ENCODE data around the gene ADAM12.

Gene ADAM12

DNA sequence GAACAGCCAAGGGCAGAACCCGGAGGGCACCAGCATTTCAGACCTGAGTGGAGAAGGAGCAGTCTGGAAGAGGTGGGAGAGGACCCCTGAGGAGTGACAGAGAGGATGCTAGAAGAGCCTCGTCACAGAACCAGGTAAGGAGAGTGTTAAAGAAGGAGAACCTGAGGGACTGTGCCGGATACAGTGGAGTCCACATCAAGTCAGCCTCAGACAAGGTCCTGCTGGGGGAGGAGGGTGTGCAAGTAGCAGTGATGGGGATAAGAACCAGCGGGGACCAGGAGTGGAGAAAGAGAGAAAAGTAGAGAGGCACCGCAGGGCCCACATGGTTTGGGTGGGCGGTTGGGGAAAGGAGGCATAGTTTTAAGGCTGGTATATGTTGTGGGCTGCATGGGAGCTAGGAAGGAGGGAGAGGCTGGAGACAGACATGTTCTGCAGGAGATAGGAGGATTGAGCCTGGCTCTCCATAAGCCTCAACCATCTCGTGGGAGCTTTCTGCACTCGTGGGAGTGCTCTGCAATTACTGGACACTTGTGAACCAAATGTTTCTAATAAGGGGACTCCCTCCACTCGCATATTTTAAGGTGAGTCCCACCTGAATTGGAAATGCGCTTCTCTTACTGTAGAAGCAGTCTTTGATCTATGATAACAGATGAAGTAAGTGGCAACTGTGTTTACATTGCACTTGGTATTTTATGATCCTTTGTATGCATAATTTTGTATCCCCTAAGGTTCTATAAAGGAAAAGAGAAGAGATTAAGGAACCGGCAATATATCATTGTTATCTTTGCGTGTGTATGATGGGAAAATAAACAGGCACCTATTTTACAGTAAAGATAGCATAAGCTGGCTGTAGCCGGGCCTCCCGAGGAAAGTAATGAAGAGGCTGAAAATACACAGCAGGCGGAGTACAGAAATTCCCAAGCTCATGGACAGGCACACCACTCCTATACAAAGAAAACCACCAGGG, 154.8 kb downstream of the ADAM12 start:
- DNase-seq, result no peak

DNA sequence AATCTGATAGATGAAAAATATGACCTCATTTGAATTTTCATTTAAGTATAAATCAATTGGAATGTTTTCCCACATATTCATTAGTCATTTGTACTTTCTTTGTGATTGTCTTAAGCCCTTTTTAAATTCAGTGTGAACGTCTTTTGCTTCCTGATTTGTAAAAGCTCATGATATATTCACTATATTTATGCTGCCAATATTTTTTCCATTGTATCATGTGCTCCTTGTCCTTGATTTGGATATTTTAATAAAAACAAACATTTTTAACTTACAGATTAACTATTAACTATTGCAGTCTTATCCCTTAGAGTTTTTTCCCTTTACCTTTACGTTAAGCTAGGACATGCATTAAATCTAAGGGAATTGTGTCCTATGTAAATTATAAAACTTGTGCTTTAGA, 157.7 kb downstream of the ADAM12 start:
- DNase-seq, result no peak

DNA sequence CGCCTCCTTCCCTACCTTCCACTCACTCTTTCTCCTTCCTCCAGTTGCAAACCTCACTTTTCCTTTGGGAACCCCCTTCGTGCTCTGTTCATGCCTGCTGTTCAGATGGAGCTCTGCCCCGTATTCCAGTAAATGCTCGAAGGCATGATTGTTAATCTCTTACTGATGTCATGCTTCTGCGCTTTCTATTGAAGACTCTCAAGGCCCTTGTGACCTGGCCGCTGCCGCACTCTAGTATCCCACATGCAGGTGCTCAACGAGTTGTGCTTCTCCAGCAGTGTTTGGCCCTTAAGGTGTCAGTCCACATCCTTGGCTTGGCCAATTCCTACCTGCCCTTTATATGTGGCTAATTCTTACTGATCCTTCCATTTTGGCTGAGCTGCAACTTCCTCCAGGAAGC, 158.6 kb downstream of the ADAM12 start:
- DNase-seq, result no peak

DNA sequence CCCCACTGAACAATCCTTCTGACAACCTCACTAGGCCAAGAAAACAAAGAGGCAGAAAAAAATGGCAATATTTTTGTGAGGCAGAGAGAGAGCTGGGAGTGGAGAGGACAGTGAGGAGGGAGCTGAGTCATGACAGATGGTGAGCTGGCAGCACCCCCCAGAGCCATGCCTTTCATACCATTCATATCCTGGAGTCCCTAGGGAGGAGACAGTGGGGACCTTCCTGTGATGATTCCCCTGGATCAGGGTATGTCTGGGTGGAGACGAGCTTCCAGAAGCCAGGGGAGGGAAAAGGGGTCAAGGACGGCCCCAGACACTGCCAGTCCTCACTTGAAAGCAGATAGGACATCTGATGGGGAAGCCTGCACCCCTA, 160.5 kb downstream of the ADAM12 start:
- no peak for DNase-seq

DNA sequence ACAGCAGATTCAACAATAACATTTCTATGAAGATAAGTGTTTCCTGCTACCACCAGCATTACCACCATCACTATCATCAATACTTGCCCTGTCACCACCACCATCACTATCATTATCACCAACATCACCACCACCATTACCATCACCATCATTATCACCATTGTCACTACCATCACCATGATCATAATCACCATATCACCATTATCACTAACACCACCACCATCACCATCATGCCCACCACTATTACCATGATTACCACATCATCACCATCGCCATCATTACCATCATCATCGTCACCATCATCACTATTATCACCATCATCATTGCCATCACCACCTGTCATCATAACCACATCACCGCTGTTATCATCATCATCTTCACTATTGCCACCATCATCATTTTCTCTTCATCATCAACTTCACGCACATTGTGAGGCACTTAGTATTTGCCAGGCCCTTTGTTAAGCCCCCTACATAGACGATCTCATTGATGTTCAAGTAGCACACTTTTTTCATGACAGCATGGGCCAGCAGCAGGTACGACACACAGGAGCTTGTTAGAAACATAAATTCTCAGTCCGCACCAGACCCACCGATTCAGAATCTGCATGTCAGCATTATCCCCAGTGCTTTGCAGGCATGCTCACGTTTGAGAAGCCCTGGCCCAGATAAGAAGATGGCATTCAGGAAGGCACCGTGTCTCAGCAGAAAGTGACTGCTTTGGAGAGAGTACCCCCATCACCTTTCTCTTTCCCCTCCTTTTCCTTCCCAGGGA, 161.1 kb downstream of the ADAM12 start:
- no peak for DNase-seq

DNA sequence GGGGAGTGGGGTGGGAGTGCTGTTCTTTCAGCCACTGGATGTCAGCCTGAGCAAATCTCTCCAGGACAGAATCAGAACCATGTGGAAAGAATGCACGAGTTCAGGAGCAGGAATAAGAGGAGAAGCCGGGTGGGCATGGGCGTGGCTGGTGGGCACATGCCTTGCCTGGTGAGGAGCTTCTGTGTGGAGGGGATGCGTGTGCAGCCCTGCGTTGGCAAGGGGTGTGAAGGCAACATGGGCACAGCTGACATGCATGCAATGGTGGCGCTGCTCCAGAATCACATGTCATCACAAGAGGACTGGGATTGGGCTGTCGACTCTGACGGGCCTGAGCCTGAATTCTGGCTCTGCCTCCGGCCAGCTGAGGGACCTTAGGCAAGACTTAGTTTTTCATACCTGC, 162.1 kb downstream of the ADAM12 start:
- no peak for DNase-seq

DNA sequence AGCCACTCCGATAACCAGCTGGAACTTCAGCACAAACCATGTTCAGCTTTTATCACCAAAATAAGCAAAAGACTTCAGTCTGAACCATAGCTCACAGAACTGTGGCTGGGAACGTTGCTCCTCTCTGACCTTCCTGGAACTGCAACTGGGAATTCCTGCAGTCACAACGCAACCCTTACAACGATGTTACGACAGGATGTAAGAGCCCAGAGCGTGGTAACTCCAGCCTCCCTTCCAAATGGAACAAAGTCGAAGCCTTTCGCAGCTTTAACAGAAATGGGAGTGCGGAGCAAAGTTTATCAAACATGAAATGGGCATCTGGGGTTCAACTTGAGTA, 162.6 kb downstream of the ADAM12 start:
- no peak for DNase-seq

DNA sequence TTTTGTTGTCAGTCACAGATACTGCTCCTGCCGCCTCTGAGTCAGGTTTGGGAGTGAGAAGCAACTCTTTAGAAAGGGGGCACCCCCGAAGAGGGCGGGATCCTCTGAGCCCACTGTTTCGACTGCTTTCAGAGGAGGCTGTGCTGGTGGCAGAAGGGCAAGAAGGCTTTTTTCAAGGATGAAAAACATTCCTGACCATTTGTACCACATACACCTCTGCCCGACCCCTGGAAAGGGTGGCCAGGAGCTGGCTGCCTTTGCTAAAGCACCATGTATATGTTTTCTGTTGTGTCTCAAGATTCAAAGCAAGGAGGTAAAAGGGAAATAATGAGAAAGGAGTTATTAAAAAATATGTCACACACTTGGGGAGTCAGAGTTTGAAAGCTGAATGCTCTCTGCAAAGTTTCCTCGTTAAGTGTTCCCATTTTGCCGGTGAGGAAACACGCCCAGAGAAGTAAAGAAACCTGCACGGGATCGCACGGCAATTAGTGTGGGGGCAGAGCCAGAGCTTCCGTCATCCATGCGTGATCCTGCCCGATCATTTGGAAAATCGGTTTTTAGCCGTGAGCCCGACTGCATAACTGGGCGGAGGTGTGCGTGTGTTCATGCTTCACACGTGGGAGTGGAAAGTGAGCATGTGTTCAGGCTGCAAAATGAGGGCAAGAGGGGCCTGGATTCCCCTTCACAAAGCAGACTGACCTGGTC, 163.2 kb downstream of the ADAM12 start:
- no peak for DNase-seq

DNA sequence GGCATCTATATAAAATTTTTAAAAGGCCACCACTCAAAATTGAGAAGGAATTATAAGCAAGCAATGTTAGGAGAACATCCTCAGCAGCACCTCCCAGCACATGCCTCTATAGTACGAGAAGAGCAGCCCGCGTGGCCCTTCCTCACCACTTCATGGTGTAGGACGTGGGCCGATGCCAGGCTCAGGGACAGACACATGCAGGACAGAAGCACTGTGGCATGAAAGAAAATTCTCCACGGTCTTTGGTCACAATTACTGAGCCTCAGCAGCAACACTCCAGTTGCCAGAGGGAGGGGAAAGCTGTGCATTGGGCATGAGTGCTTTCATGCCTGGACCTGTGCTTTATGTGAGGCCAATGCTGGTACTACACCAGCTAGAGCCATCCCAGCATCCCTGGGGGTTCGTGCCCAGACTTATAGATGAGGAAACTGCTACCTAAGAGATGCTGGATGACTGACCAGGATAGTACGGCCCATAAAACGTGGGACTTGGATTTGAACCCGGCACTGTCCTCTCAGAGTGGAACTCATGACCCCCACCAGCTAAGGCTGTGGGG, 164.7 kb downstream of the ADAM12 start:
- DNase-seq, result no peak

DNA sequence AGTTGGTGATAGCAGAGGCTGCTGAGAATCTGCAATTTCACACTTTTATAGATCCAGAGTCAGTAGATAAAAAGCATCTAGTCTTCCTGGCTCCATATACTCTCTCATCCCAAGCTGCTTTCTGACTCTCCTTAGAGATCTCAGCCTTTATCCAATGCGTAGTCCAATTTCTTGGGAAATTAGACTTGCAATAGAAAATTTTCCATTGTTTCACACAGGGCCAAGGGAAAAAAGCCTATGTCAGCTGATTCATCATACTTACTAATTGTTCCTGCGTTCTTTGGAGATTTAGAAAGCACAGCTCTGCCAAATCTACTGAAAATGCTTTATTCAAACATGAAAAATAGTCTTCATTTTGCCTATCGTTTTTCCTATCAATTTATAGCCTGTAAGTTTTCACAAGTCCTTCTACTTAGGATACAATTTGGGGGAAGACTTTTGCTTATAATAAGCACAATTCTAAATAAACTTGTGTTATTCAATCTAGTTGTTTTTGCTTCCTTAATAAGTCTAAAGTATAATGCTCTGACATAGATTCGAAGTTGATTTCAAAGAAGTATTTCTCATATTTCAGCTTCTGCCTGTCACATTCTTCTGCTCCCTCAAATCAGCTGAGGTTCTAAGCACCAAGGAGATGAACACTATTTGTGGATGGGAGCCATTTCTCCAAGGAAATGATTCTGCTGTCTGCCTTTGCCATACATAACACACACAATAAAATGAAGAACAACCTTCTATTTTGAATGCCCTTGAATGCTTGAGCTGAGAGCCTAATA, 165.4 kb downstream of the ADAM12 start:
- DNase-seq, result no peak

DNA sequence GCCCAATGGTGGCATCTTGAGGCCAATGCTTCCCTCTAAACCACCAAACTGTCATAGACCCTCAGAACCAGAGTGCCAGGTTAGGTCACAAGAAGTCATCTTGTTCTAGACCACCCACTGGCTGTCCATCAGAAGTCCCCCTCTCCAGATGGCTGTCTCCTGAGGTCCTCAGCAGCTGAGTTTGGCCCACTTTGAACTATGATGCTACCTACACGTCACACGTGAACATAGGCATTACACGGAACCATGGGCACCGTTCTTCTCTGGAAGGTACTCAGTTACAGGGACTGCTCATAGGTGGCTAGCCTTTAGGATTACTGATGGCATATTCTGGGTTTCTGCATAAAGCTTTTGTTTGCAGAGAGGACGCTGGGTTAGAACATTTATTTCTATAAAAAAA, 166.4 kb downstream of the ADAM12 start:
- no peak for DNase-seq

DNA sequence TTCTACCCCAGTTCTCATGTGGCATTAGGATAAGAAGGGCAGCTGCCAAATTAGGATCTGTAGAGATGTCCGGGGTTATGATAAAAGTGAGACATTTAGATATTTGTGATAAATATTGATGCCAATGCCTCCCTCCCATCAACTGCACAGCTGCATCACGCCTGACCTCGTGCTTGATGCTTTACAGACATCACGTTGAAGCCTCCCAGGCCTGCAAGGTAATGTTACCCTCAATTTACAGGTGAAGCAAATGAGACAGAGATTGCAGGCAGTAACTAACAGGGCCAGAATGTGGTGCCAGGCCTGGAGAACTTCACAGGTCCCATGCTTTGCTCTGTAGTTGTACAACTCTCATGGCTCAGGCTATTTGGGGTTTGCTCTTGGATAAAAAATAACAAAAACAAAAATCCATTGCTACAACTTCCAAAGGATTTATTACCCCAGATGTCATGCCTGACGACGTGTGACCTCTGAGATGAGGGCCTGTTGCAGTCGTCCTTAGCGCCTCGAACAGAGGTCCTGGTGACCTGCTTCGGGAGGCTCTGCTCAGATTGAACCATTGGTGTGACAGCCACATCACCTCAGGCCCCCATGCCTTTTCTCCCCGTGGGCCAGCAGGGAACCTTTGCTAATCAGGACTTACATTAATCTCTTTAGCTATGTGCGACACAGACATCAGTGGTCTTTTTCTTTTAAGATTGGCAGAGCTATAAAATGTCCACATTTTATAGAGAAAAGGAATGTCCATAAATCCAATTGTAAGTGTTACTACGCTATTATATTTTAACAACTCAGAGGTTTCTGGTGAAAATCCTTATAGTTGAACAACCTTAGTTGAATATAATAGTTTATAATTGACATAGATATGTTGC, 169.3 kb downstream of the ADAM12 start:
- DNase-seq, result no peak

DNA sequence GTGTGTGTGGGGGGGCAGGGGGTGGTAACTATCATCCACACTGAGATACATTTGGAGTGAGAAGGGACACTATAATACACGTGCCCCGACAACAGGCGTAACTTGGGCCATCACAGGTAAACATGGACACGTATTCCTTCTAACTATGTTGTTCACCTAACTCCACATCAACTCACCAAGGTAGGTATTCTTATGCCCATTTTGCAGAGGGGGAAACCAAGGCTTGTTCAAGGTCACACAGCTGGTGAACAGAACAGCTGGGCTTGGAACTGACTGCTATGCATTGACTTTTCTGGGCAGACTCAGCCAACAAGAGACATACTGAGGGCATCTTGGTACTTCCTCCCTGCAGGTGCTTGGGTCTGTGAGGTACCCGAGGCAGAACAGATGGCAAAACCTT, 170.1 kb downstream of the ADAM12 start:
- no peak for DNase-seq

DNA sequence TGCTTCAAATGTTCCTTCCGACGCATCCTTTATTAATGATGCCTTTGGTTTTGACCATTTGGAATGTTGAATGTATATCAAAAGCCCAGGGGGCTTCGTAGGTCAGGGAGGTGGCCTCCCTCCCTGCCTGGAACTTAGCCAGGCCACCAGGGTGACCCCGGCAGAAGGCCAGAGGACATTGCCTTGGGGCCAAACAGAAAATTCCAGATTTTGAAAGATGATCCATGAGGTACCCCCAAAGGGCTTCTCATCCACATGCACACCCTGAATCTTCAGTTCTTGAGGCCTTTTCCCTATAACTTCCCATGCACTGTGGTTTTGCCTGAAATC, 171.7 kb downstream of the ADAM12 start:
- no peak for DNase-seq

DNA sequence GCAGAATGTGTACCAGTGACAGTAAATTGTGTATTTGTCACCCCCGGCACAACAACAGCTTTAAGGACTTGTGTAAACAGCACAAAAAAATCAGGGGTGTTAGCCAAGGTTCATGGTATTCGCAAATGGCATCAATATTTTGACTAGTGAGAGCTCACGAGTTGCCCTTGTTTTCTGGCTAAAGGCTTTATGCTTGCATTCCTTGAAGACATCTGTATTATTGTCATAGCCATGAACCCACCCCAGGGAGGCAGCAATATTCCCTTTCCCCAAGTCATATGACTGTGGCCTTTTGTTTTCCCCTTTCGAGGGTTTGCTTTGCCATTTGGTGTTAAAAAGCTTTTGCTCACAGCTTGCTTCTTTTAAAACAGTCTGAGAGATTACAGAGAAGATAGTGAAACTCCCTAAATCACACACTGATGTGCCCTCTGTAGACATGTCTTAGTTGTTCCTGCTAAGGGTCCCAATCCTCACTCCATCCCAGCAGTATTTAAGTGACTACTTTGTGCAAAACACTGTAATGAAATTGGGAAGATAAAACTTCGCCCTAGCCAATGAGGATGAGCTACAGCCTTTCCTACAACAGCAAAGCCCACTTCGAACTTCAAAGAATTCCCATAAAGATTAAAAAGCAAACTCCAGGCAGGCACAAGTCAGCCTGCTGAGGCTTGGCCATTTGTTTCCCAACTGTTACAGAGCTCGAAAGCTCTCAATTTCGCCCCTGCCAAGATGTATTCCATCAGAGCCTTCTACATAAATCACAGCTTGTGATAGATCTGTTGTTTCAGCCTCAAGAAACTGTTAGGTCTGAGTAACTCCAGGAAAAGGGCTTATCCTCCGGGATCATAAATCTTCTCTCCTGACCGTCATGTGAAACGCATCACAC, 172.3 kb downstream of the ADAM12 start:
- DNase-seq, result no peak

DNA sequence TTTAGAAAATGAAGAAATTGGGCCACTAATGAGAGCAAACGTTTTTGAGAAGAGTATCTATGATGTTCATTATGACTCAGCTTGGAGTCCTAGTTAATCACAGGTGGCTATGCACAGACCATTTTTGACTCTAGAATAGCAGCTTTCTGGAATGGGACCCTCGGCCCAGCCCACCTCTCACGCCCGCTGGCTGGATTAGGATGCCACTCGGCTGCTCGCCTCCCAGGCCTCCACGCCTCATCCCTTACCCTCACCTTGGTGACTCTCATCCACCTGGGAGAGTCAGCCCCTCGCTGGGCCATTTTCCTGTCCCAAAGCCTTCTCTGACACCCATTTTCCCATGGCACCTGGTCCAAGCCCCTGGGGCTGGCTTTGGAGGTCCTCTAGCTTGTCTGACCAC, 173.6 kb downstream of the ADAM12 start:
- DNase-seq, result no peak

DNA sequence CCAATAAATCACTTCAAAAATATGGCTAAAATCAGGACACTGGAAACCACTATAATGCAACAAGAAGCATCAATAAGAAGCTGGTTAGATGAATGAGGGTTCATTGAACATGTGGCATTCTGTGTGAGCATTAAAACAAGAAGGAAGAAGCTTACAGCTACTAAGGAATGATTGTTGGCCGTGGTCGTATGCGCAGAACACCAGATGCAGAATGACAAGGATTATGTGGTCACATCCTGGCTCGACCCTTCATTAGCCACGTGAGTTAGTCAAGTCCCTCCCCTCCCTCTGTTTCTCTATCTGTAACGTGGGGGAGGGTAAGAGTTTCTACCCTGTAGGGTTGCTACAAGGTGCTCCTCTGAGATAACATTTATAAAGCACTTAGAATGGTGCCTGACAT, 174.3 kb downstream of the ADAM12 start:
- no peak for DNase-seq

DNA sequence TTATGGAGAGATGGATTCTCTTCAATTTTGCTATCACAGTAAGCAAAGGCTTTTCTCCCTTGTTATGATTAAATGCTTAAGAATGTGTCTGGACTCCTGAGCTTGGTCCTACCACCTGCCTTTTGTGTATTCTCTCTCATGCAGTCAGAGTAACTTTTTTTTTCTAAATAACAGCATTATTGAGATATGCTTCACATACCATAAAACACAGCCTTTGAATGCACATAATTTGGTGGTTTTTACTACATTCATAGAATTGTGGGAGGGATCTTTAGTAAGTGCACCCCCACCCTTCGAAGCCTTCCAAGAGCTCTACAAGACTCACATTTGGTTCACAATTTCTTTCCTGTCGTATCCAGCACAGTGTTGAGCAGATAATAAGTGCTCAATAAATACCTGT, 175.5 kb downstream of the ADAM12 start:
- no peak for DNase-seq

DNA sequence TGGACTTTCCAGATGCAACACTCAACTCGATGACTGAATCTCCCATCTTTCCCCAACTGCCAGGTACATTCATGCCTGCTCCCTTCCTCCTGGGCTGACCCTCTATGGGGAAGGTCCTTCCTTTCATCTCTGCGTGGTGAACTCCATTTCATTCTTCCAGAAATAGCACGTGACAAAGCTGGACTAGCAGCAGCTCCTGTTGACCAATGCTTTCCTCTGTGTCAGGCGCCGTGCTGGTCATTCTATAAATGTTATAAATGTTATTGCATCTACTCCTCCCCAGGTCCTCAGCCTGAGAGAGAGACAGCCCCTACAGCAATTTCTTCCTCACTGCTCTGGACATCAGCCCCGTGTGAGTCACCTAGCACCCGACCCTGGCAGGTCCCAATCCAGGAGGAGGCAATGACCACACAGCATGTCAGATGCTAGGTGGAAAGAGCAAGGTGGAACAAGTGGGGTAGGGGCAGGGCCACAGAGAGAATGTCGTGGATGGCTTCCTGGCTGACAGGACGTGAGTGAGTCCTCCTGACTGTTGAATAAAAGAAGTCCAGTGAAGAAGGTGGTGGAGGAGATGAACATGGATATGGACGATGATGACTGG, 178.1 kb downstream of the ADAM12 start:
- no peak for DNase-seq

DNA sequence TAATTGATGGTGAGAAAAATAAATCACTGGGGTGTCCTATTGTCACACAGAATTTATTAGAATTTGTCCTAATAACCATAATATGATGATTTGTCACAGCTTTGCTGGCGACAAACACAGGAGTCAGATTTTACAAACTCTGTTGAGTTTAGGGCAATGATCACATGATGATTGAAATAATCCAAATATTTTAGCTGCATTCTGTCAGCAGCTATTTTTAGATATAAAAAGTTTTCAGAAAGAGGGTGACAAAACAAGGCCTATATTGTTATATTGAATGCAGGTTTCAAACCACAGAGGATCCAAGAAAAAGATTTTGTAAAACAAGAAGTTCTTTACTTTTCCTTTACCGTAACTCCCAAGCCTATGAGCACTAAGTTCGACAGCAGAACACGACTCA, 178.8 kb downstream of the ADAM12 start:
- no peak for DNase-seq

Measured in stimulated activated CD4-positive, alpha-beta T cell treated with anti-CD3 and anti-CD28 coated beads, Interleukin-2, amount 100 ng/mL, for 48 hours (primary cell).